OCI-LY1 (cell line): Measurements from ENCODE around the gene NR1H2.

Source experiments
- H2AFZ ChIP-seq: fragments of 200-600 bp; sonication (generic), shearing (Covaris generic); 2 replicates; pipeline ENCODE4 v1.6.0; 2014; ENCODE audit warnings: antibody characterized with exemption, mild to moderate bottlenecking, low read length
- H3F3A ChIP-seq: fragments of 200-600 bp; sonication (generic), shearing (Covaris generic); 2 replicates; pipeline ENCODE4 v1.6.0; 2014; ENCODE audit warnings: mild to moderate bottlenecking, antibody characterized with exemption, low read length, moderate library complexity; ENCODE audit not compliant: insufficient read depth
- H3K27ac ChIP-seq: fragments of 200-600 bp; sonication (generic); 2 replicates; pipeline ENCODE4 v1.5.1; 2014; ENCODE audit warnings: low read length, mixed run types, mild to moderate bottlenecking, low read depth; ENCODE audit not compliant: poor library complexity, severe bottlenecking
- H3K27me3 ChIP-seq: fragments of 200-600 bp; sonication (generic); 2 replicates; pipeline ENCODE4 v1.6.0; 2014; ENCODE audit warnings: antibody characterized with exemption, mild to moderate bottlenecking, low read length, moderate library complexity; ENCODE audit not compliant: insufficient read depth
- H3K36me3 ChIP-seq: fragments of 200-600 bp; sonication (generic); 2 replicates; pipeline ENCODE4 v1.6.1; 2014; ENCODE audit warnings: mild to moderate bottlenecking, antibody characterized with exemption, low read length, moderate library complexity, mixed read lengths; ENCODE audit not compliant: insufficient read depth
- H3K4me1 ChIP-seq: fragments of 200-600 bp; sonication (generic); 2 replicates; pipeline ENCODE4 v1.5.1; 2014; ENCODE audit warnings: mild to moderate bottlenecking, low read length, moderate library complexity; ENCODE audit not compliant: insufficient read depth, severe bottlenecking
- H3K4me2 ChIP-seq: fragments of 200-600 bp; sonication (generic), shearing (Covaris generic); 2 replicates; pipeline ENCODE4 v1.6.1; 2014; ENCODE audit warnings: low read length
- H3K4me3 ChIP-seq: fragments of 200-600 bp; sonication (generic); 2 replicates; pipeline ENCODE4 v1.5.1; 2014; ENCODE audit warnings: low read length, low read depth, mild to moderate bottlenecking, mixed read lengths; ENCODE audit not compliant: poor library complexity, severe bottlenecking
- H3K79me2 ChIP-seq: fragments of 200-600 bp; shearing (Covaris generic); 2 replicates; pipeline ENCODE4 v1.6.1; 2016; ENCODE audit warnings: mixed run types, low read length, mixed read lengths; ENCODE audit not compliant: insufficient read depth
- H3K9ac ChIP-seq: fragments of 200-600 bp; sonication (generic), shearing (Covaris generic); 2 replicates; pipeline ENCODE4 v1.6.1; 2014; ENCODE audit warnings: mild to moderate bottlenecking, low read length, mixed read lengths
- H3K9me2 ChIP-seq: fragments of 200-600 bp; sonication (generic), shearing (Covaris generic); 2 replicates; pipeline ENCODE4 v1.6.1; 2014; ENCODE audit warnings: low read depth, mild to moderate bottlenecking, low read length, mixed read lengths
- H3K9me3 ChIP-seq: fragments of 200-600 bp; shearing (Covaris generic); 2 replicates; pipeline ENCODE4 v1.6.1; 2014; ENCODE audit warnings: low read length, mixed read lengths
- H4K20me1 ChIP-seq: fragments of 200-600 bp; sonication (generic), shearing (Covaris generic); 2 replicates; pipeline ENCODE4 v1.6.0; 2016; ENCODE audit warnings: mild to moderate bottlenecking, low read length; ENCODE audit not compliant: insufficient read depth
- CTCF ChIP-seq: fragments of 200-600 bp; sonication (generic), shearing (Covaris generic); IDR thresholded peaks from 2 replicates; pipeline ENCODE4 v1.5.1; 2017; ENCODE audit warnings: mild to moderate bottlenecking, antibody characterized with exemption, low read length, moderate library complexity, mixed read lengths
- EZH2 ChIP-seq: fragments of 200-600 bp; sonication (generic), shearing (Covaris generic); IDR thresholded peaks from 2 replicates; pipeline ENCODE4 v1.8.0; 2017; ENCODE audit warnings: borderline replicate concordance, mixed run types, mild to moderate bottlenecking, antibody characterized with exemption, low read length, moderate library complexity, mixed read lengths

NR1H2 gene

GRCh38 chr19:50413096-50413495 lies 36.8 kb downstream of the NR1H2 start:
- TF ChIP-seq CTCF (no peak), EZH2 (no peak)
- H3K27me3 ChIP-seq = no peaks in the 10 kb centered on the region
- H3K36me3 ChIP-seq = peaks cover 61% of the 10 kb centered on the region
- no peaks in the 10 kb centered on the region for H4K20me1 ChIP-seq
- H3K4me3 ChIP-seq = no peak overlapping the region
- H3F3A ChIP-seq = no peaks in the 10 kb centered on the region; the same call in 1 of the 2 replicates
- no peak overlapping the region for H3K4me2 ChIP-seq
- H3K9me3 ChIP-seq = no peaks in the 10 kb centered on the region
- no peaks in the 10 kb centered on the region for H3K79me2 ChIP-seq
- H3K9ac ChIP-seq = no peak overlapping the region
- no peaks in the 10 kb centered on the region for H3K9me2 ChIP-seq
- no peak overlapping the region for H3K27ac ChIP-seq
- H2AFZ ChIP-seq = no peak overlapping the region
- H3K4me1 ChIP-seq = peaks cover 37% of the 10 kb centered on the region

- H3K9ac ChIP-seq = no peak overlapping the region
- H3K4me1 ChIP-seq = peaks cover 42% of the 10 kb centered on the region
- no peak overlapping the region for H3K4me2 ChIP-seq
Measured at GRCh38 chr19:50413531-50413930, 37.3 kb downstream of the NR1H2 start.

GRCh38 chr19:50414864-50415660 lies 38.8 kb downstream of the NR1H2 start:
- no peaks in the 10 kb centered on the region for H4K20me1 ChIP-seq
- no peaks in the 10 kb centered on the region for H3K27me3 ChIP-seq
- peaks cover 52% of the 10 kb centered on the region for H3K36me3 ChIP-seq
- peaks cover 2% of the 10 kb centered on the region for H3K79me2 ChIP-seq
- TF ChIP-seq EZH2 (no peak), CTCF (peak; percentile 83)
- H3K27ac ChIP-seq = peak overlapping the region; percentile 100
- H2AFZ ChIP-seq = no peak overlapping the region
- peak overlapping the region; percentile 70 for H3K4me2 ChIP-seq
- H3F3A ChIP-seq = no peaks in the 10 kb centered on the region; the same call in 1 of the 2 replicates
- H3K9me2 ChIP-seq = no peaks in the 10 kb centered on the region
- H3K4me3 ChIP-seq = peak overlapping the region; percentile 47
- peaks cover 46% of the 10 kb centered on the region for H3K4me1 ChIP-seq
- H3K9ac ChIP-seq = peak overlapping the region; percentile 76
- H3K9me3 ChIP-seq = no peaks in the 10 kb centered on the region

More at GRCh38 chr19:50413531-50413930, 37.3 kb downstream of the NR1H2 start:
- H3K79me2 ChIP-seq = no peaks in the 10 kb centered on the region
- H4K20me1 ChIP-seq = no peaks in the 10 kb centered on the region
- no peak overlapping the region for H2AFZ ChIP-seq
- H3K9me3 ChIP-seq = no peaks in the 10 kb centered on the region
- H3K27ac ChIP-seq = peak overlapping the region; percentile 100
- no peaks in the 10 kb centered on the region; the same call in 1 of the 2 replicates for H3F3A ChIP-seq
- no peaks in the 10 kb centered on the region for H3K9me2 ChIP-seq
- H3K27me3 ChIP-seq = no peaks in the 10 kb centered on the region
- no peak overlapping the region for H3K4me3 ChIP-seq
- TF ChIP-seq EZH2 (no peak), CTCF (no peak)
- H3K36me3 ChIP-seq = peaks cover 59% of the 10 kb centered on the region
